ENCODE data around the gene MB. TPM values are rescaled to one million over a fixed set of nuclear protein-coding genes. Genes with fewer than 3 reads are reported as not detected.

The MB gene
- total RNA-seq, 1 donor from 2014 or later = not detected

GRCh38 chr22:35558719-35559118 lies 58.4 kb downstream of the MB start:
- no peak for FAIRE-seq
- no peak for DNase-seq (ENCODE audit: low spot score in 2 of 2)

GRCh38 chr22:35558031-35558430 lies 59.1 kb downstream of the MB start:
- DNase-seq (ENCODE audit: low spot score in 2 of 2) = no peak

More at GRCh38 chr22:35558031-35558430, 59.1 kb downstream of the MB start:
- no peak for FAIRE-seq

Other genes with a start within 250 kb of the MB start
- gene HMOX1, start 236.2 kb downstream of the MB start, total RNA-seq = 2.9 TPM
- 9.4 TPM for gene MCM5, start 217.2 kb downstream of the MB start, total RNA-seq
- 1.2 TPM for gene RASD2, start 76.5 kb downstream of the MB start, total RNA-seq
- 0.82 TPM for gene APOL6, start 31.1 kb upstream of the MB start, total RNA-seq
- gene APOL5, start 100.5 kb upstream of the MB start, total RNA-seq = not detected